ENCODE measurements around the gene USPL1. TPM values are rescaled to one million over a fixed set of nuclear protein-coding genes. Genes with fewer than 3 reads are reported as not detected.

Gene USPL1
- total and polyA plus RNA-seq, 2 of the 13 experiments (the other 11 are each of a cell fraction or from before 2014, with no cell fraction given), result 13.7 to 15.9 TPM

DNA sequence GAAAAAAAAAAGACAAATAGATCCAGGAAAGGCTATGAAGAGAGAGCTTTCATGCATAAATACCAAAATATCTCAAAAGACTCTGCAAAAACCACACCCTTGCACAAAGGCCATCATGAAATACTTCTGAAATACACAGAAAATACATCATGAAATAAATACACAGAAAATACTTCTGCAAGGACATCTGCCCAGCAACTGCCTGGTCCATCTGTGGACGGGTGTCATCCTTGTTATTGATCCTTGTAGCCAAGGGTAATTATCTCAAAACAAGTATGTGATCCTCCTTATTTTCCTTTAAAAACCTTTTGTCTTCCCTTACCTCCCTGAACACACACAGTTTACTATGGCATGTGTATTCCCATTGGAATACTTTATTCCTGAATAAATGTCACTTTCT is 6.9 kb downstream of the USPL1 start (continued):
- TF ChIP-seq ZMYM4 (CRISPR knock-in tag; IDR thresholded peaks at IDR 0.05) (no peak), KDM1A (CRISPR knock-in tag; IDR thresholded peaks at IDR 0.05) (no peak), REXO4 (CRISPR knock-in tag; IDR thresholded peaks at IDR 0.05; ENCODE audit: borderline replicate concordance) (no peak)
- TF ChIP-seq, protein P1, sequence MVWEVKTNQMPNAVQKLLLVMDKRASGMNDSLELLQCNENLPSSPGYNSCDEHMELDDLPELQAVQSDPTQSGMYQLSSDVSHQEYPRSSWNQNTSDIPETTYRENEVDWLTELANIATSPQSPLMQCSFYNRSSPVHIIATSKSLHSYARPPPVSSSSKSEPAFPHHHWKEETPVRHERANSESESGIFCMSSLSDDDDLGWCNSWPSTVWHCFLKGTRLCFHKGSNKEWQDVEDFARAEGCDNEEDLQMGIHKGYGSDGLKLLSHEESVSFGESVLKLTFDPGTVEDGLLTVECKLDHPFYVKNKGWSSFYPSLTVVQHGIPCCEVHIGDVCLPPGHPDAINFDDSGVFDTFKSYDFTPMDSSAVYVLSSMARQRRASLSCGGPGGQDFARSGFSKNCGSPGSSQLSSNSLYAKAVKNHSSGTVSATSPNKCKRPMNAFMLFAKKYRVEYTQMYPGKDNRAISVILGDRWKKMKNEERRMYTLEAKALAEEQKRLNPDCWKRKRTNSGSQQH (CRISPR knock-in tag; IDR thresholded peaks at IDR 0.05; ENCODE audit: low read depth), result no peak
- TF ChIP-seq, protein P2, sequence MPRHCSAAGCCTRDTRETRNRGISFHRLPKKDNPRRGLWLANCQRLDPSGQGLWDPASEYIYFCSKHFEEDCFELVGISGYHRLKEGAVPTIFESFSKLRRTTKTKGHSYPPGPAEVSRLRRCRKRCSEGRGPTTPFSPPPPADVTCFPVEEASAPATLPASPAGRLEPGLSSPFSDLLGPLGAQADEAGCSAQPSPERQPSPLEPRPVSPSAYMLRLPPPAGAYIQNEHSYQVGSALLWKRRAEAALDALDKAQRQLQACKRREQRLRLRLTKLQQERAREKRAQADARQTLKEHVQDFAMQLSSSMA (CRISPR knock-in tag; IDR thresholded peaks at IDR 0.05), result no peak

DNA sequence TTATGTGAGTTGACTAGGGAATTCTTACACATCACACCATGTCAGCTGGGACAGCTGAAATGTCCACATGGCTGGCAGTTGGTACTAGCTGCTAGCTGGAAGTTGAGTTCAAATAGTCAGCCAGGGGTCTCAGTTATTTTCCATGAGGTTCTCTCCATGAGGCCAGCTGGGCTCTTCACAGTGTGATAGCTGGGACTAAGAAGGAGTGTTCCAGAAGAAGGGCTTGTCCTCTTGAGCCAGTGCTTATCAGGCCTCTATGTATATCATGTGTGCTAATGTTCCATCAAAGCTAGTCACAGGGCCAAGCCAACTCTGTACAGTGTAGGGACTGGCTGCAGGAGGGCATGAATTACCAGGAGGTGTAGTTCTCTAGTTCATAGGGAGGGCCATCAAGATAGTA is 11.8 kb downstream of the USPL1 start:
- POLR2A ChIA-PET, result no interaction called here
- TF ChIP-seq RARA (CRISPR knock-in tag; IDR thresholded peaks at IDR 0.05), result no peak
- TF ChIP-seq, protein P3, sequence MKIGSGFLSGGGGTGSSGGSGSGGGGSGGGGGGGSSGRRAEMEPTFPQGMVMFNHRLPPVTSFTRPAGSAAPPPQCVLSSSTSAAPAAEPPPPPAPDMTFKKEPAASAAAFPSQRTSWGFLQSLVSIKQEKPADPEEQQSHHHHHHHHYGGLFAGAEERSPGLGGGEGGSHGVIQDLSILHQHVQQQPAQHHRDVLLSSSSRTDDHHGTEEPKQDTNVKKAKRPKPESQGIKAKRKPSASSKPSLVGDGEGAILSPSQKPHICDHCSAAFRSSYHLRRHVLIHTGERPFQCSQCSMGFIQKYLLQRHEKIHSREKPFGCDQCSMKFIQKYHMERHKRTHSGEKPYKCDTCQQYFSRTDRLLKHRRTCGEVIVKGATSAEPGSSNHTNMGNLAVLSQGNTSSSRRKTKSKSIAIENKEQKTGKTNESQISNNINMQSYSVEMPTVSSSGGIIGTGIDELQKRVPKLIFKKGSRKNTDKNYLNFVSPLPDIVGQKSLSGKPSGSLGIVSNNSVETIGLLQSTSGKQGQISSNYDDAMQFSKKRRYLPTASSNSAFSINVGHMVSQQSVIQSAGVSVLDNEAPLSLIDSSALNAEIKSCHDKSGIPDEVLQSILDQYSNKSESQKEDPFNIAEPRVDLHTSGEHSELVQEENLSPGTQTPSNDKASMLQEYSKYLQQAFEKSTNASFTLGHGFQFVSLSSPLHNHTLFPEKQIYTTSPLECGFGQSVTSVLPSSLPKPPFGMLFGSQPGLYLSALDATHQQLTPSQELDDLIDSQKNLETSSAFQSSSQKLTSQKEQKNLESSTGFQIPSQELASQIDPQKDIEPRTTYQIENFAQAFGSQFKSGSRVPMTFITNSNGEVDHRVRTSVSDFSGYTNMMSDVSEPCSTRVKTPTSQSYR (CRISPR knock-in tag; IDR thresholded peaks at IDR 0.05; ENCODE audit: borderline replicate concordance), result no peak
- TF ChIP-seq GATAD1 (CRISPR knock-in tag; IDR thresholded peaks at IDR 0.05), result no peak
- no peak for TF ChIP-seq TSC22D2 (CRISPR knock-in tag; IDR thresholded peaks at IDR 0.05; ENCODE audit: borderline replicate concordance)
- no peak for TF ChIP-seq ZNF331 (CRISPR knock-in tag; IDR thresholded peaks at IDR 0.05)
- TF ChIP-seq NONO (IDR thresholded peaks at IDR 0.05), result no peak
- no peak for TF ChIP-seq NONO (CRISPR knock-in tag; conservative IDR thresholded peaks at IDR 0.05)
- TF ChIP-seq, protein P4, sequence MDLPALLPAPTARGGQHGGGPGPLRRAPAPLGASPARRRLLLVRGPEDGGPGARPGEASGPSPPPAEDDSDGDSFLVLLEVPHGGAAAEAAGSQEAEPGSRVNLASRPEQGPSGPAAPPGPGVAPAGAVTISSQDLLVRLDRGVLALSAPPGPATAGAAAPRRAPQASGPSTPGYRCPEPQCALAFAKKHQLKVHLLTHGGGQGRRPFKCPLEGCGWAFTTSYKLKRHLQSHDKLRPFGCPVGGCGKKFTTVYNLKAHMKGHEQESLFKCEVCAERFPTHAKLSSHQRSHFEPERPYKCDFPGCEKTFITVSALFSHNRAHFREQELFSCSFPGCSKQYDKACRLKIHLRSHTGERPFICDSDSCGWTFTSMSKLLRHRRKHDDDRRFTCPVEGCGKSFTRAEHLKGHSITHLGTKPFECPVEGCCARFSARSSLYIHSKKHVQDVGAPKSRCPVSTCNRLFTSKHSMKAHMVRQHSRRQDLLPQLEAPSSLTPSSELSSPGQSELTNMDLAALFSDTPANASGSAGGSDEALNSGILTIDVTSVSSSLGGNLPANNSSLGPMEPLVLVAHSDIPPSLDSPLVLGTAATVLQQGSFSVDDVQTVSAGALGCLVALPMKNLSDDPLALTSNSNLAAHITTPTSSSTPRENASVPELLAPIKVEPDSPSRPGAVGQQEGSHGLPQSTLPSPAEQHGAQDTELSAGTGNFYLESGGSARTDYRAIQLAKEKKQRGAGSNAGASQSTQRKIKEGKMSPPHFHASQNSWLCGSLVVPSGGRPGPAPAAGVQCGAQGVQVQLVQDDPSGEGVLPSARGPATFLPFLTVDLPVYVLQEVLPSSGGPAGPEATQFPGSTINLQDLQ (CRISPR knock-in tag; IDR thresholded peaks at IDR 0.05), result no peak
- no peak for TF ChIP-seq HDAC2 (CRISPR knock-in tag; IDR thresholded peaks at IDR 0.05)
- no peak for TF ChIP-seq HNRNPUL1 (IDR thresholded peaks at IDR 0.05; ENCODE audit: low read depth, low read length)
- TF ChIP-seq ZNF124 (CRISPR knock-in tag; IDR thresholded peaks at IDR 0.05), result no peak
- TF ChIP-seq ZNF232 (CRISPR knock-in tag; IDR thresholded peaks at IDR 0.05; ENCODE audit: borderline replicate concordance), result no peak
- TF ChIP-seq ZZZ3 (CRISPR knock-in tag; IDR thresholded peaks at IDR 0.05; ENCODE audit: borderline replicate concordance), result no peak

More for the DNA sequence above, 11.8 kb downstream of the USPL1 start:
- no peak overlapping the region for H3K27ac ChIP-seq (ENCODE audit: extremely low read length, insufficient read depth, low read length)
- no peaks in the 10 kb centered on the region for H3K4me1 ChIP-seq (ENCODE audit: insufficient read depth, low read length)
- H4K20me1 ChIP-seq (ENCODE audit: insufficient read depth, low read length), result no peaks in the 10 kb centered on the region
- ATAC-seq (no peak), DNase-seq (ENCODE audit: low spot score) (no peak), FAIRE-seq (no peak)
- H3K4me3 ChIP-seq (replicated peaks in 1 of 3; ENCODE audit: insufficient read depth in 1 of 3, low read depth in 2 of 3, low read length in 3 of 3), result no peak overlapping the region
- no peak overlapping the region for H3K9ac ChIP-seq (ENCODE audit: insufficient read depth, low read depth, low read length)
- no peaks in the 10 kb centered on the region for H3K27me3 ChIP-seq (ENCODE audit: control insufficient read depth in 1 of 2, insufficient read depth in 2 of 2, low read length in 2 of 2)
- in situ Hi-C loops (cut with HindIII; ENCODE audit: extremely low pct_ligation_motif_present, low pct_unique_long_range_greater_than_20kb), result no loop called here
- intact Hi-C loops (cut with micrococcal nuclease; ENCODE audit: unreplicated experiment), result no loop called here
- no peaks in the 10 kb centered on the region for H3K9me3 ChIP-seq (ENCODE audit: low read length)
- H3K36me3 ChIP-seq (replicated peaks in 1 of 2; ENCODE audit: control insufficient read depth in 1 of 2, insufficient read depth in 2 of 2, low read length in 2 of 2), result peaks cover 7 to 49% of the 10 kb centered on the region in 2 experiments
- BruUV-seq (replicated peaks), result no TSS peak
- H3K4me2 ChIP-seq (ENCODE audit: low read depth, low read length), result no peak overlapping the region
- CTCF ChIA-PET (ENCODE audit: low intra/inter-chr PET ratio, low total read pairs), result no interaction called here
- no peak overlapping the region for H2AFZ ChIP-seq (ENCODE audit: low read length)
- peaks cover 46% of the 10 kb centered on the region for H3K79me2 ChIP-seq (ENCODE audit: insufficient read depth, low read length)
